SK-N-SH treated with all-trans-retinoic acid at 6 μM for 48 hours (cell line): ENCODE results near the gene TNNI3K.

Experiments
- ATAC-seq: fragments of 200-7000 bp; cut with Tn5 transposase; 3 replicates; pipeline ENCODE4 v1.9.1; 2020; ENCODE audit warnings: mild to moderate bottlenecking, moderate library complexity
- ARNTL ChIP-seq: fragments of 450-650 bp; formaldehyde crosslinking; IDR thresholded peaks from 2 replicates; pipeline ENCODE4 v1.5.0; 2020; ENCODE audit warnings: low read depth, mild to moderate bottlenecking, moderate library complexity, borderline replicate concordance
- CSDC2 ChIP-seq: fragments of 250-450 bp; sonication (Bioruptor Pico); IDR thresholded peaks from 2 replicates; pipeline ENCODE4 v1.5.0; 2020; ENCODE audit warnings: mild to moderate bottlenecking, moderate library complexity
- ESRRG ChIP-seq: fragments of 250-450 bp; sonication (Bioruptor Pico); IDR thresholded peaks from 2 replicates; pipeline ENCODE4 v1.6.1; 2021; ENCODE audit warnings: mild to moderate bottlenecking
- GLIS3 ChIP-seq: fragments of 250-450 bp; sonication (Bioruptor Pico); IDR thresholded peaks from 2 replicates; pipeline ENCODE4 v1.5.0; 2020; ENCODE audit warnings: mild to moderate bottlenecking, moderate library complexity
- ISL1 ChIP-seq: fragments of 250-450 bp; sonication (Bioruptor Pico); IDR thresholded peaks from 2 replicates; pipeline ENCODE4 v2.1.2; 2022; ENCODE audit warnings: mild to moderate bottlenecking, moderate library complexity
- PPARA ChIP-seq: fragments of 250-450 bp; sonication (Bioruptor Pico); IDR thresholded peaks from 2 replicates; pipeline ENCODE4 v1.5.0; 2020; ENCODE audit warnings: mild to moderate bottlenecking, borderline replicate concordance
- SNAI2 ChIP-seq: fragments of 250-450 bp; sonication (Bioruptor Pico); IDR thresholded peaks from 2 replicates; pipeline ENCODE4 v1.5.0; 2020; ENCODE audit warnings: mild to moderate bottlenecking, moderate library complexity
- TCF4 ChIP-seq: fragments of 250-450 bp; sonication (Bioruptor Pico); IDR thresholded peaks from 2 replicates; pipeline ENCODE4 v1.8.0; 2021; ENCODE audit warnings: mild to moderate bottlenecking, moderate library complexity, borderline replicate concordance
- TOX ChIP-seq: fragments of 250-450 bp; sonication (Bioruptor Pico); IDR thresholded peaks from 2 replicates; pipeline ENCODE4 v1.8.0; 2021; ENCODE audit warnings: mild to moderate bottlenecking, moderate library complexity, borderline replicate concordance
- ZC3H10 ChIP-seq: fragments of 250-450 bp; sonication (Bioruptor Pico); IDR thresholded peaks from 2 replicates; pipeline ENCODE4 v1.5.1; 2021; ENCODE audit warnings: mild to moderate bottlenecking, moderate library complexity
- ZFP3 ChIP-seq: fragments of 250-450 bp; sonication (Bioruptor Pico); IDR thresholded peaks from 2 replicates; pipeline ENCODE4 v1.5.0; 2020; ENCODE audit warnings: mild to moderate bottlenecking, moderate library complexity
- ZFP30 ChIP-seq: fragments of 450-650 bp; formaldehyde crosslinking; IDR thresholded peaks from 2 replicates; pipeline ENCODE4 v1.5.0; 2022; ENCODE audit warnings: mild to moderate bottlenecking, moderate library complexity
- ZNF565 ChIP-seq: fragments of 450-650 bp; formaldehyde crosslinking; conservative IDR thresholded peaks from 2 replicates; pipeline ENCODE4 v1.5.0; 2020; ENCODE audit warnings: low read depth, mild to moderate bottlenecking, moderate library complexity
- ZNF70 ChIP-seq: fragments of 450-650 bp; formaldehyde crosslinking; IDR thresholded peaks from 2 replicates; pipeline ENCODE4 v1.5.0; 2020; ENCODE audit warnings: mild to moderate bottlenecking, moderate library complexity
- ZNF8 ChIP-seq: fragments of 450-650 bp; formaldehyde crosslinking; IDR thresholded peaks from 2 replicates; pipeline ENCODE4 v1.5.0; 2020; ENCODE audit warnings: mild to moderate bottlenecking, moderate library complexity
- TF ChIP-seq, protein P1 (sequence below): fragments of 250-450 bp; sonication (Bioruptor Pico); IDR thresholded peaks from 2 replicates; pipeline ENCODE4 v1.5.0; 2020; ENCODE audit warnings: mild to moderate bottlenecking, moderate library complexity
- TF ChIP-seq, protein P2 (sequence below): fragments of 250-450 bp; sonication (Bioruptor Pico); IDR thresholded peaks from 2 replicates; pipeline ENCODE4 v1.8.0; 2021; ENCODE audit warnings: low read depth, mild to moderate bottlenecking, moderate library complexity, borderline replicate concordance
- TF ChIP-seq, protein P3 (sequence below): fragments of 250-450 bp; sonication (Bioruptor Pico); IDR thresholded peaks from 2 replicates; pipeline ENCODE4 v1.8.0; 2020; ENCODE audit warnings: mild to moderate bottlenecking, moderate library complexity, borderline replicate concordance
- TF ChIP-seq, protein P4 (sequence below): fragments of 250-450 bp; sonication (Bioruptor Pico); IDR thresholded peaks from 2 replicates; pipeline ENCODE4 v1.5.1; 2021; ENCODE audit warnings: mild to moderate bottlenecking, moderate library complexity
- TF ChIP-seq, protein P5 (sequence below): fragments of 250-450 bp; sonication (Bioruptor Pico); IDR thresholded peaks from 2 replicates; pipeline ENCODE4 v1.5.1; 2020; ENCODE audit warnings: low read depth, mild to moderate bottlenecking, moderate library complexity

Gene TNNI3K

DNA sequence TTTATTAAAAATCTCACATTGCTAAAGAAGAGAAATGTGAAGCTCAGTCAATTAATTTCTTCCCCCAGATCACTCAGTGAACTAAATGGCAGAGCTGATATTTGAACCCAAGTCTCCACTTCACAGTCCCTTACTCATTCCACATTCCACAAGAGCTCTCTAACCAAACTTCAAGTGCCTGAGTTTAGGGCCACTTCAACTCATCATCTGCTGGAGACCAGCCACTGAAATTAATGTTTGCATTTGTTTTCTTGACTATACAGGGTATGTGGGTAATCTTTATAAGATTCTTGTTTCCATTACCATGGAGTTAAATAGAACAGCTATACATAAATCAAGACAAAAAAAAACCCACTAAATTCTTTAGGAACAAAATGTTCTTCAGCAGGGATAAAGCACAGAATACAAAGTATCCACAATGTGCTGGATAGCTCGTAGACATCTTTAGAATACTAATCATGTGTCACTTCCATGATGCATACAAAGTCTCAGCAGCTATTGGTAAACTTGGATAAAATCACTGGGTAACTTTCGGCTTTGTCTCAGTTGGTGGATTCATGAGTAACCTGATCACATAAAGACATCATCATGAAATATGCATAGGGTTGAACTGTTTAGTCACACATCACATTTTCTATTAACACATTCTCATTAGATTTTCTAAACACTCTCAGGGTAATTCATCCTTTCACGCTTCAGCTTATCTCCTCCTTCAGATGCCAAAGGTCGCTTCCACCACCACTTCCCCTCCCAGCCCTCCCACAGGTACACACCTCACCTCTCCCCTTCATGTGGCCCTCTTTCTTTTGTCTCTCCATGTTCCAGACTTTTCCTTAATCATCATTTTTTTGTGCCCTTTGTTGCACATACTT is 187.5 kb downstream of the TNNI3K start:
- ATAC-seq = no peak
- TF ChIP-seq GLIS3 (no peak), TCF4 (CRISPR knock-in tag) (no peak), ZC3H10 (CRISPR knock-in tag) (no peak), ZNF565 (CRISPR knock-in tag) (no peak), ZNF70 (CRISPR knock-in tag) (no peak), ZFP30 (CRISPR knock-in tag) (no peak), ZFP3 (CRISPR knock-in tag) (no peak), CSDC2 (no peak), SNAI2 (no peak), PPARA (no peak), ESRRG (CRISPR knock-in tag) (no peak), TOX (CRISPR knock-in tag) (no peak), ARNTL (CRISPR knock-in tag) (no peak), ZNF8 (CRISPR knock-in tag) (no peak), ISL1 (CRISPR knock-in tag) (no peak)
- TF ChIP-seq, protein P1, sequence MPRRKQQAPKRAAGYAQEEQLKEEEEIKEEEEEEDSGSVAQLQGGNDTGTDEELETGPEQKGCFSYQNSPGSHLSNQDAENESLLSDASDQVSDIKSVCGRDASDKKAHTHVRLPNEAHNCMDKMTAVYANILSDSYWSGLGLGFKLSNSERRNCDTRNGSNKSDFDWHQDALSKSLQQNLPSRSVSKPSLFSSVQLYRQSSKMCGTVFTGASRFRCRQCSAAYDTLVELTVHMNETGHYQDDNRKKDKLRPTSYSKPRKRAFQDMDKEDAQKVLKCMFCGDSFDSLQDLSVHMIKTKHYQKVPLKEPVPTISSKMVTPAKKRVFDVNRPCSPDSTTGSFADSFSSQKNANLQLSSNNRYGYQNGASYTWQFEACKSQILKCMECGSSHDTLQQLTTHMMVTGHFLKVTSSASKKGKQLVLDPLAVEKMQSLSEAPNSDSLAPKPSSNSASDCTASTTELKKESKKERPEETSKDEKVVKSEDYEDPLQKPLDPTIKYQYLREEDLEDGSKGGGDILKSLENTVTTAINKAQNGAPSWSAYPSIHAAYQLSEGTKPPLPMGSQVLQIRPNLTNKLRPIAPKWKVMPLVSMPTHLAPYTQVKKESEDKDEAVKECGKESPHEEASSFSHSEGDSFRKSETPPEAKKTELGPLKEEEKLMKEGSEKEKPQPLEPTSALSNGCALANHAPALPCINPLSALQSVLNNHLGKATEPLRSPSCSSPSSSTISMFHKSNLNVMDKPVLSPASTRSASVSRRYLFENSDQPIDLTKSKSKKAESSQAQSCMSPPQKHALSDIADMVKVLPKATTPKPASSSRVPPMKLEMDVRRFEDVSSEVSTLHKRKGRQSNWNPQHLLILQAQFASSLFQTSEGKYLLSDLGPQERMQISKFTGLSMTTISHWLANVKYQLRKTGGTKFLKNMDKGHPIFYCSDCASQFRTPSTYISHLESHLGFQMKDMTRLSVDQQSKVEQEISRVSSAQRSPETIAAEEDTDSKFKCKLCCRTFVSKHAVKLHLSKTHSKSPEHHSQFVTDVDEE (CRISPR knock-in tag) = no peak
- TF ChIP-seq, protein P2, sequence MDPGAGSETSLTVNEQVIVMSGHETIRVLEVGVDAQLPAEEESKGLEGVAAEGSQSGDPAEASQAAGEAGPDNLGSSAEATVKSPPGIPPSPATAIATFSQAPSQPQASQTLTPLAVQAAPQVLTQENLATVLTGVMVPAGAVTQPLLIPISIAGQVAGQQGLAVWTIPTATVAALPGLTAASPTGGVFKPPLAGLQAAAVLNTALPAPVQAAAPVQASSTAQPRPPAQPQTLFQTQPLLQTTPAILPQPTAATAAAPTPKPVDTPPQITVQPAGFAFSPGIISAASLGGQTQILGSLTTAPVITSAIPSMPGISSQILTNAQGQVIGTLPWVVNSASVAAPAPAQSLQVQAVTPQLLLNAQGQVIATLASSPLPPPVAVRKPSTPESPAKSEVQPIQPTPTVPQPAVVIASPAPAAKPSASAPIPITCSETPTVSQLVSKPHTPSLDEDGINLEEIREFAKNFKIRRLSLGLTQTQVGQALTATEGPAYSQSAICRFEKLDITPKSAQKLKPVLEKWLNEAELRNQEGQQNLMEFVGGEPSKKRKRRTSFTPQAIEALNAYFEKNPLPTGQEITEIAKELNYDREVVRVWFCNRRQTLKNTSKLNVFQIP = no peak
- TF ChIP-seq, protein P3, sequence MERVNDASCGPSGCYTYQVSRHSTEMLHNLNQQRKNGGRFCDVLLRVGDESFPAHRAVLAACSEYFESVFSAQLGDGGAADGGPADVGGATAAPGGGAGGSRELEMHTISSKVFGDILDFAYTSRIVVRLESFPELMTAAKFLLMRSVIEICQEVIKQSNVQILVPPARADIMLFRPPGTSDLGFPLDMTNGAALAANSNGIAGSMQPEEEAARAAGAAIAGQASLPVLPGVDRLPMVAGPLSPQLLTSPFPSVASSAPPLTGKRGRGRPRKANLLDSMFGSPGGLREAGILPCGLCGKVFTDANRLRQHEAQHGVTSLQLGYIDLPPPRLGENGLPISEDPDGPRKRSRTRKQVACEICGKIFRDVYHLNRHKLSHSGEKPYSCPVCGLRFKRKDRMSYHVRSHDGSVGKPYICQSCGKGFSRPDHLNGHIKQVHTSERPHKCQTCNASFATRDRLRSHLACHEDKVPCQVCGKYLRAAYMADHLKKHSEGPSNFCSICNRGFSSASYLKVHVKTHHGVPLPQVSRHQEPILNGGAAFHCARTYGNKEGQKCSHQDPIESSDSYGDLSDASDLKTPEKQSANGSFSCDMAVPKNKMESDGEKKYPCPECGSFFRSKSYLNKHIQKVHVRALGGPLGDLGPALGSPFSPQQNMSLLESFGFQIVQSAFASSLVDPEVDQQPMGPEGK = no peak
- TF ChIP-seq, protein P4, sequence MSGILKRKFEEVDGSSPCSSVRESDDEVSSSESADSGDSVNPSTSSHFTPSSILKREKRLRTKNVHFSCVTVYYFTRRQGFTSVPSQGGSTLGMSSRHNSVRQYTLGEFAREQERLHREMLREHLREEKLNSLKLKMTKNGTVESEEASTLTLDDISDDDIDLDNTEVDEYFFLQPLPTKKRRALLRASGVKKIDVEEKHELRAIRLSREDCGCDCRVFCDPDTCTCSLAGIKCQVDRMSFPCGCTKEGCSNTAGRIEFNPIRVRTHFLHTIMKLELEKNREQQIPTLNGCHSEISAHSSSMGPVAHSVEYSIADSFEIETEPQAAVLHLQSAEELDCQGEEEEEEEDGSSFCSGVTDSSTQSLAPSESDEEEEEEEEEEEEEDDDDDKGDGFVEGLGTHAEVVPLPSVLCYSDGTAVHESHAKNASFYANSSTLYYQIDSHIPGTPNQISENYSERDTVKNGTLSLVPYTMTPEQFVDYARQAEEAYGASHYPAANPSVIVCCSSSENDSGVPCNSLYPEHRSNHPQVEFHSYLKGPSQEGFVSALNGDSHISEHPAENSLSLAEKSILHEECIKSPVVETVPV (CRISPR knock-in tag) = no peak
- TF ChIP-seq, protein P5, sequence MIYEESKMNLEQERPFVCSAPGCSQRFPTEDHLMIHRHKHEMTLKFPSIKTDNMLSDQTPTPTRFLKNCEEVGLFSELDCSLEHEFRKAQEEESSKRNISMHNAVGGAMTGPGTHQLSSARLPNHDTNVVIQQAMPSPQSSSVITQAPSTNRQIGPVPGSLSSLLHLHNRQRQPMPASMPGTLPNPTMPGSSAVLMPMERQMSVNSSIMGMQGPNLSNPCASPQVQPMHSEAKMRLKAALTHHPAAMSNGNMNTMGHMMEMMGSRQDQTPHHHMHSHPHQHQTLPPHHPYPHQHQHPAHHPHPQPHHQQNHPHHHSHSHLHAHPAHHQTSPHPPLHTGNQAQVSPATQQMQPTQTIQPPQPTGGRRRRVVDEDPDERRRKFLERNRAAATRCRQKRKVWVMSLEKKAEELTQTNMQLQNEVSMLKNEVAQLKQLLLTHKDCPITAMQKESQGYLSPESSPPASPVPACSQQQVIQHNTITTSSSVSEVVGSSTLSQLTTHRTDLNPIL (CRISPR knock-in tag) = no peak
- TF ChIP-seq, all 23 proteins: peak for 0

DNA sequence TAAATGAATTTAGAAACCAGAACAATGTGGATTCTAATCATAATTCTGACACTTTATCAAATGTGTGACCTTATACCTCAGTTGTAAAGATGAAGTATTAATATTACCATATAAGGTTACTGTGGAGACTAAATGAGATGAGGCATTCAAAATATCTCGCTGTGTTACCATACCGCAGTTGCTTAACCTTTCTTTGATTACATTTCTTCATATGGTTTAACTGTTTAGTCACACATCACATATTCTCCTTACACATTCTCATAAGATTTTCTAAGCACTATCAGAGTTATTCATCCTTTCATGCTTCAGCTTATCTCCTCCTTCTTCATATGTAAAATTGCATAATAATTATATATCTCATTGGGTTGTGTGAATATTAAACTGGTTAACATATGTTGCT is 188.3 kb downstream of the TNNI3K start:
- no peak for ATAC-seq
- TF ChIP-seq, protein P4 (CRISPR knock-in tag) = no peak
- TF ChIP-seq ZFP30 (CRISPR knock-in tag) (no peak), ZNF70 (CRISPR knock-in tag) (no peak), ZNF565 (CRISPR knock-in tag) (no peak), ARNTL (CRISPR knock-in tag) (no peak), ESRRG (CRISPR knock-in tag) (no peak), ISL1 (CRISPR knock-in tag) (no peak), GLIS3 (no peak), SNAI2 (no peak), ZC3H10 (CRISPR knock-in tag) (no peak)
- TF ChIP-seq, protein P1 (CRISPR knock-in tag) = no peak
- TF ChIP-seq, protein P2 = no peak
- TF ChIP-seq, protein P5 (CRISPR knock-in tag) = no peak
